Hematopoietic multipotent progenitor cell treated with erythropoietin and hydrocortisone succinate and interleukin-3 and kit ligand, for 4 days (in vitro differentiated cells): Measurements from ENCODE around the gene TMEM231.
"Not testable (repeated sequence)": the region's sequence is repeated elsewhere in the genome, so short reads cannot be mapped to it uniquely, and the experiment has no call there.

Experiments used
- DNase-seq: peaks from one replicate; pipeline ENCODE4 v3.0.0-alpha.2; 2015

TMEM231 gene

DNA sequence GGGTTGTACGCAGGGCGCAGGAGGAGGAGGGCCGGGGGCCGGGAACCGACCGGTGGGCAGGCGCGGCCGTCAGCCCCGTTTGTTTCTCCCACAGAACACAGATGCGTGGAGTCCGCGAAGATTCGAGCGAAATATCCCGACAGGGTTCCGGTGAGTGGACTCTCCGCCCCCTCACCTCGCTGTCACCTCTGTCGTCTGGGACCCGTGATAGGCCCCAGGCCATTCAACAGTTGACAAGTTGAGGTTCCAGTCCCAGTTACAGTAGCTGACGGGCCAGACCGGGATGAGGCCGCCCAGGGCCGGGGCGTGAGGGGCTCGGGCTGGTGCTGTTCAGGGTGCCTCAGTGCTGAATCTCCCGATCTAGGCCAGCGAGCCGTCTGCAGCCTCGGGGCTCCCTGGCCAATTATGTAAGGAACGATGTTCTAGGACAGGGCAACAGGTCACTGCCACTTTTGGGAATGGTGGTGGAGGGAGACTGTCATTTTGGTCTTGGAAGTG, 10.8 kb upstream of the TMEM231 start:
- DNase-seq: peak; percentile 42

- peak; percentile 96 for DNase-seq
These were observed 10.1 kb upstream of the TMEM231 start, which contains the start of gene GABARAPL2 for GRCh38 chr16:75566040-75566757. TSS of gene GABARAPL2 (plus strand) at chr16:75566379. CDS start at chr16:75566487, 108 bp downstream.

DNA sequence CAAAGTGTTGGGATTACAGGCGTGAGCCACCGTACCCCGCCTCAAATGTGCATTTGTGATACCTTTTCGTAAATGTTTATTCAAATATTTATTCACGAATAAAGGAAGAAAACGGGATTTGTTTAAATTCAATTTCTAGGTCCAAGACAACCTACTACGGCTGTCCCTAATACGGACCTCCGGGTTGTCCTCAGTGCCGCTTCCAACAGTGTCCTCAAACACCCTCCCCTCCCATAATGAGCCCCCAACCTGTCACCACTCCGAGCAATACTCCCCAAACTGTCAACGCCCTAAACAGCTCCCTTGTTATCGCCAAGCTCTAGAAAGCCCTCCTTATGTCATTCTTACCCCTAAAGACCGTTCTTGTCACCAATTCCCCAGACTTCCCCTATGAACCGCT, 9.6 kb upstream of the TMEM231 start:
- DNase-seq: no peak

- no peak for DNase-seq
These were observed 3.7 kb upstream of the TMEM231 start for GRCh38 chr16:75559564-75560372.

- no peak for DNase-seq
These were observed 2.9 kb upstream of the TMEM231 start for GRCh38 chr16:75558846-75559401.

- DNase-seq: no peak
These were observed 439 bp upstream of the TMEM231 start for GRCh38 chr16:75556431-75556950.

DNA sequence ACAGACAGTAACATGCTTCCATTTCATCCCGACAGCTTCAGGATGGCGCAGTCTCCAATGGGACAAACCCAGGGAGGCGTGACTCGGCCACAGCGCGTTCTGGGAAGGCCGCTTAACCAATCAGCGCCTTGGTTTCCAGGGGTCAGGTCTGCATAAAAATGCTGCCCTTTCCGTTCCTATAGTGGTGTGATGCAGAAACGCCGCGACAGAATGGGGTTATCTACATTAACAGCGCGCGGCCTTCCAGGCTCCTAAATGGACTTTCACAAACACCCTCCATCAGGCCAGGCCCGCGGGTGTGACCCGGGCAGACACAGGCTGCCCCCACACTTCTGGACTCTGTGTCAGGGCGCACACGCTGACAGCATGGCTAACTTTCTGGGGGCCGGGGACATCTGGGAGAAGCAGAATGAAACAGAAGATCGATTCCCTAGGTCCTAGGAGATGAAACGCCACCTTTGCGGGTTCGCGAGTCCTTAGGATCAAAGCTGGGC, 792 bp downstream of the TMEM231 start:
- peak; percentile 91 for DNase-seq

DNA sequence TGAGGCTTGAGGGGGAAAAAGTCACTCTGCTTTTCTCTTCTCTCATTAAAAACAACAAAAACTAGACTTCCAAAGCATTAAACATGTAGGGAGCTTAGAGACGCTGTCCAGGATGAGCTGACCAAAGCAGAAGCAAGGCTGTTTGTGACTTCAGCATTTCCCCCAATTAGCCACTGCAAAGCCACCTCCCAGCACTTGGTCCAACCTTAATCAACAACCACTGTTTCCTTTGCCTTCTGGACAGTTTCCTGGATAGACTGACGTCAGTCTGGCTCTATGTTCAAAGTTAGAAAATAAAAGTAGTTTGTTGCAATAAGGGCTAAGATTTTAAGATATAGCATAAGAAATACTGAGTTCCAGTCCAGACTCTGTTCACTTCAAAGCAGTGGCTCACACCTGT, 3.1 kb downstream of the TMEM231 start:
- peak; percentile 16 for DNase-seq

- DNase-seq: peak; percentile 72
These were observed 5.8 kb downstream of the TMEM231 start for GRCh38 chr16:75550211-75550662.

GRCh38 chr16:75548456-75548855, 7.6 kb downstream of the TMEM231 start:
- DNase-seq: not testable (repeated sequence)

- no peak for DNase-seq
These were observed 9.8 kb downstream of the TMEM231 start for GRCh38 chr16:75546293-75546692.

GRCh38 chr16:75545879-75546278, 10.2 kb downstream of the TMEM231 start:
- DNase-seq: not testable (repeated sequence)

GRCh38 chr16:75542462-75542861, 13.6 kb downstream of the TMEM231 start:
- DNase-seq: not testable (repeated sequence)

DNA sequence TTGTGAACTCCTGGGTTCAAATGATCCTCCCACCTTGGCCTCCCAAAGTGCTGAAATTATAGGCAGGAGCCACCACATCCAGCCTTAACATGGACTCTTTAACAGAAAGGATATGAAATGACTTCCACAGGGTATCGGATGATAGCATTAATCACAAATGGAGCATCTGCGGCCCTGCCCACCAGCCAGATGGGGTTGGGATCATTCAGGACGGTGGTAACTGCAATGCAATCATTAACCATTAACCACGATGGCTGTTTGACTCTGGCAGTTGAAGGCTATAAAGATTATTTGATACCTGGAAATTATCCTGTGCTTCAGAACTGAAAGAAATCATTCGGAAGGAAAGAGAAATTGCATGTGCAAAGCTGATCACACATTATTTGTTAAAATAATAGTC, 14.8 kb downstream of the TMEM231 start:
- DNase-seq: no peak

DNA sequence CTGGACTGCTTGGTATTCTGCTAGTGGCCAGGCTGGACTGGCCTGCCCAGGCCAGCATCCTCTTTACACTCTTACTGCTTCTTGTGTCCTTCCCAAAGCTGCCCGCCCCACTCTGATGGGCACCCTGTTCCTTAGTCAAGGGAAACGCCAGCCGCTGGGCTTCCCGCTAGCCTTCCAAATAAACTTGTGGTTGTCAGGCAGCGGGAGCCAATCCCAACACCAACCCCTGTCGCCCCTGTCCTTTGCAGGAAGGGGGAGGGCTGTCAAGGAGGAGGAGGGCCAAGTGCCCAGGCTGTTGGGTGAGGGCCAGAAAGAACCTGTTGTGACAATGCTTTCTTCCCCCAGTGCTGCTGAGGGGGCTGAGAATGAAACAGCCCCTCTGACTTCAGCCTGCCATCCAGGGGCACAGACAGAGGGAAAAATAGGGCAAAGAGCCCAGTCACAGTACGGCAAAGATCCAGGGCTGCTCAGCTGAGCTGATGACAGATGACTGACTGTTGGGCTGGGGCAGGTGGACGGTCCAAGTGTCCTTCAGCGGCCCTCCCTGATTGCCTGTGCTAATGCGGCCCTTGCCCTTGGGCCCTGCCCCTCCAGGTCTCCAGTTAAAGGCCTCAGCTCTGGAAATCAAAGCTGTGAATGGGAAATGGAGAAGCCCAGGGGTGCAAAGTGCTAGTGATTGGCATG, 17.0 kb downstream of the TMEM231 start:
- not testable (repeated sequence) for DNase-seq

DNA sequence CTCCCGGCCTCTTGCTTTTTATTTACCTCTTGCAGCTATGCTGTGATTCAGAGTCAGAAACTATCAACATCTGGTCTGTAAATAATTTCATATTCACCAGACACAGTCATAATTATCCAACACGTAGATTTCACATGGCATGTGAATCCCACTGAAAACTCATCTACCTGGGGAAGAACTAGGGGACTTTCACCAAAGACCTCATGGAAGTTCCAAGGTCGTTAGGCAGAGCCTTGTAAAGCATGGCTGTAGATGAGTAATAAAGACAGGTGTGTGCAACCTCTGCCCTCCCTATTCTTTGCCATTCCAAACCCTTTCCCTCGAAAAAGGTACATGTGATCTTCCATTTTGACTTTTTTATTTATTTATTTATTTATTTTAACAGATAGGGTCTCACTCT, 18.3 kb downstream of the TMEM231 start:
- DNase-seq: no peak

DNA sequence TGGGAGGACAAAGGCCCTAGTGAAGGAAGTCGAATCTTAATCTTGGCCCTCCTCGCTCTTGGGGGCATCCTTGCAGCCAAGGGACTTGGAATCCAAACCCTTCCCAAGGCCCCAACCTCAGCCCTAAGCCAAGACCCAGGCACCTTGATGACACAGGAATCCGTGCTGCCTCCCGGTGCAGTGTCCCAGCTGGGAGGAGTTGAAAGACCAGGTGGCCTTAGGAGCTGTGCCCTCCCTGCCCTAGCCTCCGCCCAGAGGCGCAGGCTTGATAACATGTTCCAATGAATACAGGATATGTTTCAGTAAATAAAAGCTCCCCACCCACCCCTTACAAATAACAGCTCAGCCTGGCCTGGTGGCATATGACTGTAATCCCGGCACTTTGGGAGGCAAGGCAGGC, 20.2 kb downstream of the TMEM231 start, which contains the start of gene CHST5:
Gene CHST5 (minus strand): TSS at position 208 of the 400 bp plus-strand sequence. CDS start 5,724 bp downstream, outside the sequence.
- no peak for DNase-seq

GRCh38 chr16:75535211-75535843, 20.7 kb downstream of the TMEM231 start:
- DNase-seq: no peak

DNA sequence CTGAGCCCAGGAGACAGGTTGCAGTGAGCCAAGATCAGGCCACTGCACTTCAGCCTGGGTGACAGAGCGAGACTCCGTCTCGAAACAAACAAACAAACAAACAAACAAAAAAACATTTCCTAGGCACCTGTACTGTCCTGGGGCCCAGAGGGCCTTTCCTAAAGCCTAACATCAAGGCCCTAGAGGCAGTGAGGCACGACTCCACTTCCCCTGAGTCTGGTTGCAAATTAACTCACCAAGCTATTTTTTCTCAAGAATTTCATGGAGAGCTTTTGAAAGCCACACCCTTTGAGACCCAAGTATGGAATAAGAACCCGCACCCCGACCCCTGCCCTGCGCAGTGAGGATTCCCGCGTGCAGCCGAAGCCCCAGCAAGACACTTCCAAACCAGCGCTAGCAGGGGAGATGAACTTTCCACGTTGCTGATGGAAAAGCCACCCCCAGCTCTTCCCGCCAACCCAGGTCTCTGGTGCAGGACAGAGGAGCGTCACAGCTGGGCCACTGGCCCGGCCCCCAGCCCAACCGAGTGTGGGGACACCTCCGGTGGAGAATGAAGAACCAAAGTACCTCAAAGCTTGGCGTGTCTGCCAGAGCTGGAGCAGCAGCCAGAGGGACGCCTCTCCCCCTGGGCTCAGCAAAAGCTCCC, 21.4 kb downstream of the TMEM231 start:
- DNase-seq: no peak

- no peak for DNase-seq
These were observed 23.3 kb downstream of the TMEM231 start for GRCh38 chr16:75532791-75533190.

- DNase-seq: no peak
These were observed 23.8 kb downstream of the TMEM231 start for GRCh38 chr16:75532142-75532765.
